GM21515 (cell line): ENCODE measurements around the gene FOXO6.

Experiments
- ATAC-seq: cut with Tn5 transposase; IDR thresholded peaks from one replicate; pipeline ENCODE4 v1.9.1; 2021; ENCODE audit not compliant: unreplicated experiment

The FOXO6 gene

DNA sequence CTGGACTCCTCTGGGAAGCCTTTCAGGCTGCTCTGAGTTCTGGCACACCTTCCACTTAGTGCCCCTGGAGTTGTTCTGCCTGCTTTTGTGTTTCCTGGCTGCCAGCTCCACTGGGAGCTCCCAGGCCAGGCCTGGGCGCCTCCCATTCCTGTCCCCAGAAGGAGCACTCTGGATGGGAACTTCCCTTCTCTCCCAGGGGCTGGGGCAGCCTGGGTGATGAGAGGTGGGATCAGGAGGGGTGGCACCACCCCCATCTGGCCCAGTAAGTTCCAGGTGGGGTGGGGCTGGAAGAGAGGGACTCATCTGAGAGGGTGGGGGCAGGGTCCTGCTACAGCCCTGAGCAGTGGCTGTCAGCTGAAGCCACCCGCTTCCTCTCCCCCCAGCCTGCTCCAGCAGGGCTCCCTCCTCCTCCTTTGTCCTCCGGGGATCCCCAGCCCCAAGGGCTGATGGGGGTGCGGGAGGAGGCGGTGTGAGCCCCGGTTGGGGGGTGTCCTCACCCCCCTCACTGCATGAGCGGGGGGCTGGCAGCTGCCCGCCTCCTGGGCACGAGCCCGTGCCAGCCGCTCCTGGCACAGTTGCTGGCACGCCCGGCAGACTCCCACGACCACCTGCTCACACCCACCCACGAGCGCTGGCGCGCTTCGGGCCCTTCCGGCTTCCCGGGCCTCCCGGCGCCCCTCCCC, 4.7 kb downstream of the FOXO6 start:
- no peak for ATAC-seq

DNA sequence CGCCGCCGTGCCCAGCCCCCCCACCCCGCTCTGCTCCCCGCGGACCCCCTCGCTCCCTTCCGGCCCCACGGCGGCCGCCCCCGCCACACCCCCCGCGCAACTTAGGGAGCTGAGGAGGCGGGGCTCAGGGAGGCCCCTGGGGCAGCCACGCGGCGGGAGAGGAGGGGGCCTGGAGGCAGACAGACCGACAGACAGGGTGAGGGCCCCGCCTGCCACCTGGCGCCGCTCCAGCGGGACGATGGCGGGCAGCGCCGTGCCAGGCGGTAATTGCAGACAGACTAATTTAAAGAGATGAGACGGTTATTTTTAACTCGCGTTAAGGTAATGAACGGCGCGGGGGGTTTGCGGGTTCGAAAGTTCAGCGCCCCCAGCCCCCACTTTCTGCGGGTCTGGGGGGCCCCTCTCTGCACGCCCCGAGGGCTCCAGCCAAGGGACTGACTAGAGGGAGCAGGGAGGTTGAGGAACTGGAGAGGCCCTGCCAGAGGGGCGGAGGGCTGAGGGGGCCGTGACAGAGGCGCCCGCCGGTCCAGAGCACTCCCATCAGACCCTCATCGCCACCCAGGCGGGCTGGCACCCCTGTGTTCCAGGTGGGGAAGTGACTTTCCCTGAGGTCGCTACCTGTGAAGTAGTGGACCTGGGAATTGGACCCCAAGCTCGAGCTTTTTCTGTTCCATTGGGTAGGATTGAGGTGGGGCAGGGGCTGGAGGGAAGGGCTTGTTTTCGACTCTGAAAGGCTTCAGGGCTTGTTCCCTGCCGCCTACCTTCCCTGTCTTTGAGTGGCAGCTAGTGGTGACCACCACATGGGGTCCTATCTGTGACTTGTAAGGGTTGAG, 5.4 kb downstream of the FOXO6 start:
- no peak for ATAC-seq

DNA sequence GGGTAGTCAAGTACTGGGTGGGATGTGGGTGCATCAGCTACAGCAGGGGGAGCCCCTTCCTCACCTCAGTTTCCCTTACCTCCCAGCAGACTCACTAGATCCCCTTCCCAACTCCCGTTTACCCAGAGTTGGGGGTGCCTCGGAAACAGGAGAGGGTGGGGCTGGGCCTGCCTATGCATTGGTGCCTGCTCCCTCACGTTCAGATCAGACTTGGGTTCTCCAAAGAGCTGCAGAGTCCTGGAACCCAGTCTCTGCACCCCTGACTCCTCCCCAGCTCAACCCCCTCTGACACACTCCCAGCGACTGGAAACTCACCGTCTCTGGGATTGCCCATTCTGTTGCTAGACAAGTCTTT, 6.0 kb downstream of the FOXO6 start:
- no peak for ATAC-seq

DNA sequence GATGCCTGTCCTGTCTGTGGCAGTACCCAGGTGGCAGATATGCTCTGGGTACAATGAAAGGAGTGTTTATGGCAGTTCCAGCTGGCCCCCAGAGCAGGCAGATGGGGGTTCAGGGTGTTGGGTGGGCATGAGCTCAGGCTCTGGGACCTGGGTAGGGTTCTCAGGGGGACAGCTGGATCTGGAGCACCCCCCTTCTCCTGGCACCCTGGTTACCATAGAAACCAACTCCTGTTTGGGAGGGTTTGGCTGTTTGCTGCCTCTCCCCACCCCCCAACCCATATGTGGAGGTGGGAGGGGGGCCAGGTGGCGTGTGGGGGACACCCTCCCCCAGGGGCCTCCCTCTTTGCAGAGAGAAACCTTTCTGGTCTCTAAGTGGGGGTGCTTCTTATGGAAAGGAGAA, 7.1 kb downstream of the FOXO6 start:
- ATAC-seq, result no peak

DNA sequence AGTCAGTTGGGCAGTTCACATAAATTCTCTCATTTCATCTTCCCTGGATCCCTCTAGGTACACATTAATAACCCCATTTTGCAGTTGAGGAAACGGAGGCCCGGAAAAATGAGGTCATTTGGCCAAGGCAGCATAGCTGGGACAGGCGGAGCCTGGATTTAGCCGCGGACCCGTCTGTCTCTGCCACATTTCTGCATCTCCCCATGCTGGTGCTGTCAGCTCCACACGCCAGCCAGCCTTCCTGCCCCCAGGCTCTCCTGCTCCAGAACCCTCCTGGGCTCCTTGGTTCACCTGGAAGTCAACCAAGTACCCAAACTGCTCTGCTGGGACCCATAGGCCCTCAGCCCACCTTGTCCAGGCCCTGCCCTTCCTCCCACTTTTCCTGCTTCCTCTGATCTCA, 7.6 kb downstream of the FOXO6 start:
- ATAC-seq, result no peak

DNA sequence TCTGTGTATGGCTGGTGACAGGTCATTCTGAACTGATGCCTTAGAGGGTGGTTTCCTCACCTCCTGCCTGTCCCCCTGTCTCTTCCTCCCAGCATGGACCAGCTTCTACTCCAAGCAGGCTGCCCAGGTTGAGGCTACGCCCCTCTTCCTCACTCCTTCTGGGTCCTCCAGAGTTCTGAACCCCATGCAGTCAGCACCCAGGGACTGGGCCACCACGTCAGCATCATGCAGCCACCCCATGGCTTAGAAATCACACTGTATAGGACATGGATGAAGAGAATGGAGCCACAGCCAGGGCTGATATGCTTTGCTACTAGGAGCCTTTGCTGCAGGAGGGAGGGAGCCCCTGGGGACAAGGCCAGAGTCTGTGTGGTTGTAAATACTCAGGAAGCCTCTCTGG, 8.3 kb downstream of the FOXO6 start:
- ATAC-seq, result no peak

DNA sequence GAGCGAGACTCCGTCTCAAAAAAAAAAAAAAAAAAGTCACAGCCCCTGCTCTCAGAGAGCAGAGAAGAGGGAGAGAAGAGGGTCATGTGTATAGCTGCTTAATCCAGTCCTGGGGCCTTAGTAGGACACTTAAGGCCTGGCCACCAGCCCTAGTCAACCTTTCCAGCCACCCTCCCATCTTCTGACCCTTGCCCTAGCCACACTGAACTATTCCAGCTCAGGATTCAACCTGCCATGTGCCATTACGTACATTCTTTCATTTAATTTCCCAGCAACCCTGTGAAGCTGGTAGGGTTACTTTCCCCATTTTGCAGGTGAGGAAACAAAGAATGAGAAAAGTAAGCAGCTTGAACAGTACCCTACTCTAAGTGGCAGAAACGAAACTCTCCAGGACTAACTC, 9.0 kb downstream of the FOXO6 start:
- ATAC-seq, result no peak

DNA sequence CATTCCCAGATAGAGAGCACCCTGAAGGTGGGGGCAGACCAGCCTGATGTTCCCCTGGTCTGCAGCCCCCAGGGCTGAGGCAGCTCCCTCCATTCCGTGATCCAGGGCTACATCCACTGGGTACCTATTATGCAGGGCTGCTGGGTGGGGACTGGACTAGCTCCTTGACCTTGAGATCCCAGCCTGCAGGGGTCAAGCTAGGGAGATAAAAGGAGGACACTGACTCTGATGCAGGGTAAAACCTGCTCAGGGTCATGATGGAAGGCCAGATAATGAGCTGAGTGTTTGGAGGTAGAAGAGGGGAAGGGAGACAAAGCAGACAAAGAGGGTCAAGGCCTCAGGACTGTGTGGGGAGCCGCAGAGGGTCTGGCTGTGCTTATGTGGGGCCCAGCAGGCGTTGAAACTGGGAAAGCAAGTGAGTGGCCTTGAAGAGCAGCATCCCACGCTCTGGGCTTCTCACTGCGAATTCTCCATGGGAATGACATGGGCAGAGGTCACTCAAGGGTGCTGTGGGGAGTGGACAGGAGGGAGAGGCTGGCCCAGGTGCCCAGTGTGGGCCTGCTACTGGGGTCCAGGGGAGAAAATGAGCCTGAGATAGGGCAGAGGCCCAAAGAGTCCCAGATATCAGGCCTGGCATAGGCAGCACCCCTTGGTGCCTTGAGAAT, 9.7 kb downstream of the FOXO6 start:
- ATAC-seq, result no peak

DNA sequence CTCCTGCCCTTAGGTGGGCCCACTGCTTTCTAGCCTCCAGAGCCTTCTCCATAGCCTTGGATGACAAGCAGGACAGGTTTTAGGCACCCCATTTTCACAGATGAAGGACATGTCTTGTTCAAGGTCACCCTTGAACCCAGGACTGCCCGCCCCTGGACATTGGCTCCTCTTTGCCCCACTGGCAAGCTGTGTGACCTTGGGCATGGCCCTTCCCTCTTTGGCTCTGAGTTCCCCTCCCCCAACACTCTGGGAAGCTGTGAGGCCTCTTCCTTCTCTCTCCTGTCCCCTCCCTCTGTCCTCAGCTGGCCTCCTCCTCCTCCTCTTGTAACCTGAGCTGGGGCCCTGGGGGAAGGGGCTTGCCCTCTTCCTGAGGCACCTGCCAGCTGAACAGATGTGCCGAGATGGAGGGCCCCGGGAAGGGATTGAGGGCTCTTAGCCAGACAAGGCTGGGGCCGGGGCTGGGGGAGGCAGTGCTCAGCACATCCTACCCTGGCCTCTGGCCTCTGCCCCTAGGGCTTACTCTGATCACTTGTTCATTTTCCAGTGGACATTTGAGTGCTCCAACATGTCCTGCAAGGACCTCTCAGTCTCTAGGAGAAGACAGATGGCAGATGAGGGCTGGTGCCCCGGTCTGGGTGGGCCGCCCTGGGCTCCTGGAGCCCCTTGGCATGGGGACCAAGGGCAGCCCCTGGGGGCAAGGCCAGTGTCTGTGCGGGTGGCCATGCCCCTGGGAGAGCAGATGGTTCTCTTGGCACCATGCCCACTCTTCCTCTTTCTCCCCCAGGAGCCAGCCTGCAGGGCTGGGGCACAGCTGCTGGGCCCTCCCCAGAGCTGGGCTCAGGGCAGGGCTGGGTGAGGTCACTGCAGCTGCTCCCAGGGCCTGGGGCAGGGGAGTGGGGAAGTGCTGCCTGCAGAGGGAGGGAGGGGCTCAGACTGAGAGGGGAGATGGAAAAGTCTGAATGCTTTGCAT, 10.7 kb downstream of the FOXO6 start:
- ATAC-seq, result no peak

DNA sequence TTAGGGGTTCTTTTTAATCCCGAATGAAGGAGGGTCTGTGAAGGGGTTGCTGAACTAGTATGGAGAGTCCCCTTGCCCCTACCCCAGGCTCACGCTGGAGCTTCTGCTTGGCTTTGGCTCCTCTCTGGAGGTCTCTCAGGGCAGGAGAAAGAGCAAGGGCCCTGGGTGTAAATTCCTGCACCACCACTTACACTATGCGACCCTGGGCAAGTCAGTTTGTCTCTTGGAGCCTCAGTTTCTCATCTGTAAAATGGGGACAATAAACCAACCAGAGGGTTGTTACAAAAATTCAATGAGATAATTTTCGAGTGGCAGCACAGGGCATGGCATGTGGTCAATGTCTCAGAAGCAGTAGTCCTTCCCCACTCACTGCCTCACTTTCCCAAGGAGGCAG, 11.4 kb downstream of the FOXO6 start:
- ATAC-seq, result no peak

DNA sequence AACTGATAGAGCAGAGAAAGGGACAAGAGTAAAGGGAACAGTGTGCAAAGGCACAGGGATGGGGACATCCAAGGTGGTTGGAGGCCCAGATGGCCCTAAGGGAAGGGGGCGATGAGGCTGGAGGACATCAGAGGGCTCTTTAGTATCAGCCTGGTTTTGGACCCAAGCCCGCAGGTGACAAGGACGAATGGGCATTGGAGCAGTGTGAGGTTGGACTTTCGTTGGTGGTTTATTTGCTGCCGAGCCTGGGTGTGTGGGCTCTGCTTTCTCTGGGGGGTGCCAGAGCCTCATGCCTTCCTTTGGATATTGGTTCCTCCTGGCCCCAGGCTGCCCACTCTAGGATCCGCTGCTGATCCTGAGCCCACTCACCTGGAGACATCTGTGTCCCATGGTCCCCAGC, 12.1 kb downstream of the FOXO6 start:
- ATAC-seq, result no peak

DNA sequence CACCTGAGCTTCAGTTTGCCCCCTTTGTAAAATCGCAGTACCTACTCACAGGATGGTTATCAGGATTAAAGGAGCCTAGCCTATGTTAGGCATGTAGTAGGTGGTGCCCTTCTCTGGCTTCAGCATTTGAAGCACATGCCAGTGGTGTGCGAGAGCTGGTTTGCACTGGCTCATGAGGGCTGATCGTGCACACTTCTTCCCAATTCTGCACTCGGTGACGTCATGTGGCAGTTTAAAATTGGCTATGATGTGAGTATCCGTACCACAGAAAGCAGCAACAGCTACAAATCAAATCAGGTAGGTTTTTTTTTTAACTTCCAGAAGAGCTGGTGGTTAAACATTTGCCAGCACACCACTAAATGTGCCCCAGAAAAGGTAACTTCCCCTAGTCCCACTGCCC, 13.5 kb downstream of the FOXO6 start:
- ATAC-seq, result no peak

DNA sequence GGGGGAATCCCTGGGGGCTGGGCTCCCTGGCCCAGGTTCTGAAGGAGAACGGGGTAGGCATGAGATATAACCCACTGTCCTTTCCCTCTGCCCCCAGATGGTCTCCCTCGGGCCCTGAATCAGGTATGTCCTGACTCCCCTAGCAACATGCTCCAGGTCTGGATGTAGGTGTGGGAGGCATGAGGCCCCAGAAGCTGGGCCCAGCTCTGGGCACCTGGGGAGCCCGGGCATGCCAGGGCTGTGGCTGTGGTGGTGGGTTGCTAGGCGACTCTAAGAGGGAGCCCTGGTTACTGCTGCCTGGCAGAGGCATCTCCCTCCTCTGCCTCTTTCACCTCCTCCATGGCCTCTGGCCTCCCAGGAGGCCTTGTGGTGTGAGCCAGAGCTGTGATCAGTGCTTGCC, 16.2 kb downstream of the FOXO6 start:
- ATAC-seq, result no peak

DNA sequence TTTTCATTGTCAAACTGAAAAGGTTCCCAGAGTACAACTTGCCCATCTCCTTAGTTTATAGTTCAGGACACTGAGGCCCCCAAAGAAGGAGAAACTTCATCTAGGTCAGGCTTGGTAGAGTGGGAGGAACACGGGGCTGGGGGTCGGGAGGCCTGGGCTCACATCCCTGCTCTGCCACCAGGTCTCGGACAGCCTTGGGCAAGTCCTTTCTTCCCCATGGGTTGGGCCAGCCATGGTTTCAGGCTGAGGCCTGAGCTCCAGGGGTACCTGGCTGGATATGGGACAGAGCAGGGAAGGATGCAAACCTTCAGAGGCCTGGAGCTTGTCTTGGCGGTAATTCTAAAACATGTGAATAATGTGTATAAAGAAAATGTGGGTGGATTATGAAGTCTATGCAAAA, 17.0 kb downstream of the FOXO6 start:
- no peak for ATAC-seq

DNA sequence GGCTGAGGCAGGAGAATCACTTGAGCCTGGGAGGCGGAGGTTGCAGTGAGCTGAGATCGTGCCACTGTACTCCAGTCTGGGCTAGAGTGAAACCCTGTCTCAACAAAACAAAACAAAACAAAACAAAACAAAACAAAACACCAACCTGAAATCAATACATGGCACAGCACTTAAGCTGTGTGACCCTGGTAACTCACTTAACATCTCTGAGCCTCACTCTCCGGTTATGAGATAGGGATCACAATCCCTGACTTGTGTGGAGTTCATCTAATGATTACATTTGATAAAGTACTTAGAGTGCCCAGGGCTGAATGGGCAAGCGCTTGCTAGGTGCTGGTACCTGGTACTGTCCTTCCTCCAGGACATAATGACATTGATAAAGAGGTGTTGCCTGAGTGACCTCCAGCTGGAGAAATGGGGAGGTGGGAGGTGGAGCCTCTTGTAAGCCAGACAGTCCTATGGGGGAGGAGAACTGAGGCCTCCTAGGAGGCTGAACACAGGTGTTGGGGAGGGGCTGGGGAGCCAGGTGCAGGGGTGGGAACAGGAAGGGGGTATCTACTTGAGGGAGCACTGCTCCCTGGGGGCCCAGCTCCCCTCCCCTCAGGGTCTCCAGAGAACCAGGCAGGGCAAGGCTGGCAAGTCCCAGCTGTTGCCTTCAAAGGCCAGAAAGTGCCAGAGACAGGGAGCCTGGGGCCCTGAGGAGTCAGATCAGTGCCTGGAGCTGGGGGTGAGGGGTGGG, 17.9 kb downstream of the FOXO6 start:
- no peak for ATAC-seq

DNA sequence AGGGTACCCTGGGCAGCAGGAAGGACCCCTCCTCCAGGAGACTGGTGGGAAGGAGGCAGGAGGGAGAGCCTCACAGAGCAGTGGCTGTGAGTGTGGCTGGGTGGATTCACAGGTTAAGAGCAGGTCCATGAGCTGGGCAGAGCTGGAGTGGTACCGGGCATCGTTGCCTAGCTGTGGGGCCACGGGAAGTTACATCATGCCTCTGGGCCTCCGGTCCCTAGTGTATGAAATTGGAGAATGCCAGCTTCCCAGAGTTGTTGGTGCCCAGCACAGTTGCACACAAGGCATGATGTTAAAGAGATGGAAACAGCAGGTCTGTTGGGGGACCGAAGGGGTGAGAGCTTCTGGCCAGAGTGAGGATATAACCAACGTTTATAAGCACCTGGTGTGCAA, 18.5 kb downstream of the FOXO6 start:
- ATAC-seq, result no peak

DNA sequence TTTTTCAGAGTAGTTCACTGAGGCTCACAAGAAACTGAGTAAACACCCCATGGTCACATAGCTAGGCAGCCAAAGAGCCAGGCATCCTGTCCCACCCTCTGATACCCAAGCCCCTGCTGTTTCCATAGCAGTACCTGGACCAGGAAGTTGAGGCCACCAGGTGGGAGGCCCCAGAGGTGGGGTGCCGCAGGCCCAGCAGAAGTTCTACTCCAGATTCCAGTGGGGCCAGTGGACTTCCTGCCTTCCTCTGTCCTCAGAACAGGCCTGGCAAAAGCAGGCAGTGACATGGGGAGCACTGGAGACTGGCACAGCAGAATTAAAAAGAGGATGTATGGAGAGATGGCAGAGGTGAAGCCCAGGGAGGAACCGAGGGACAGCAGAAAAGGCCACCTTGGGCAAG, 19.0 kb downstream of the FOXO6 start:
- no peak for ATAC-seq

DNA sequence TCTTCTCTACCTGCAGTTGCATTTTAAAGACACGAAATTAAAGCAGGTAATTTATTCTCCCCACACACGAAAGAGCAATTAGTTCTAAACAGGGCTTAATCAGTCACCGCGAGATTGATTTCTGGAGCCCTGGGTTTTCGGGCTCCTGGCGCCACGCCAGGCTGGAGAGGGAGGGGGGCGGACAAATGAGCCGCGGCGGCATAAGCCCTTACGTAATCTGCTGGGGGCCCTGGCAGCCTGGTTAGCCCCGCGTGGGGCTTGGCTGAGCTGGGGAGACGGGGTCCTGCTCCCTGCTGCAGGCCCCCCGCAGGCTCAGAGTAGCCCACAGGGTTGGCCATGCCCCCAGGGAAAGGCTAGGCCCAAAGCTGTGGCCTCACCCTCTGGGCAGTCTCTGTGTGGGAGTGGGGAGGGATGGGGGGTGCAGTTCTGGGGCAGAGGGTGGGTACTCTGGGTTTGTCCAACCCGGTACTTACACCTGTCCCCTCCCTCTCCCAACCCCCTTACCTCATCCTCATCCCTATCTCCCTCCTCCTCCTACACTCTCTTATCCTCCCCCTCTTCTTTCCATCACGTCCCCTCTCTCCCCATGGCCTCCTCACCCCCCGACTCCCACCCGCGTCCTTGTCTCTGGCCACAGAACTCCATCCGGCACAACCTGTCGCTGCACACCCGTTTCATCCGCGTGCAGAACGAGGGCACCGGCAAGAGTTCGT, 19.9 kb downstream of the FOXO6 start:
- ATAC-seq, result no peak

DNA sequence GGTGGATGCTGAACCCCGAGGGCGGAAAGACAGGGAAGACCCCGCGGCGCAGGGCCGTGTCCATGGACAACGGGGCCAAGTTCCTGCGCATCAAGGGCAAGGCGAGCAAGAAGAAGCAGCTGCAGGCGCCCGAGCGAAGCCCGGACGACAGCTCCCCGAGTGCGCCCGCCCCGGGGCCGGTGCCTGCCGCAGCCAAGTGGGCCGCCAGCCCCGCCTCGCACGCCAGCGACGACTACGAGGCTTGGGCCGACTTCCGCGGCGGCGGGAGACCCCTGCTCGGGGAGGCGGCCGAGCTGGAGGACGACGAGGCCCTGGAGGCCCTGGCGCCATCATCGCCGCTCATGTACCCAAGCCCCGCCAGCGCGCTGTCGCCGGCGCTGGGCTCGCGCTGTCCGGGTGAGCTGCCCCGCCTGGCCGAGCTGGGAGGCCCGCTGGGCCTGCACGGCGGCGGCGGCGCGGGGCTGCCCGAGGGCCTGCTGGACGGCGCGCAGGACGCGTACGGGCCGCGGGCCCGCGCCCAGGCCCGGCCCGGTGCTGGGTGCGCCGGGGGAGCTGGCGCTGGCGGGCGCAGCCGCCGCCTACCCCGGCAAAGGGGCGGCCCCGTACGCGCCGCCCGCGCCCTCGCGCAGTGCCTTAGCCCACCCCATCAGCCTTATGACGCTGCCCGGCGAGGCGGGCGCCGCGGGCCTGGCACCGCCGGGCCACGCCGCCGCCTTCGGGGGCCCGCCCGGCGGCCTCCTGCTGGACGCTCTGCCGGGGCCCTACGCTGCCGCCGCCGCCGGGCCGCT, 20.7 kb downstream of the FOXO6 start:
- ATAC-seq, result no peak
